Islet of Langerhans (tissue), 1 donor: ENCODE measurements around the gene MGLL.
"Not testable (repeated sequence)": the region's sequence is repeated elsewhere in the genome, so short reads cannot be mapped to it uniquely, and the experiment has no call there.

Source experiments
- FAIRE-seq: peaks from one replicate; lab custom pipeline; 2011; peaks lifted over from hg19 to GRCh38; lab: Jason Lieb, UNC

The MGLL gene

DNA sequence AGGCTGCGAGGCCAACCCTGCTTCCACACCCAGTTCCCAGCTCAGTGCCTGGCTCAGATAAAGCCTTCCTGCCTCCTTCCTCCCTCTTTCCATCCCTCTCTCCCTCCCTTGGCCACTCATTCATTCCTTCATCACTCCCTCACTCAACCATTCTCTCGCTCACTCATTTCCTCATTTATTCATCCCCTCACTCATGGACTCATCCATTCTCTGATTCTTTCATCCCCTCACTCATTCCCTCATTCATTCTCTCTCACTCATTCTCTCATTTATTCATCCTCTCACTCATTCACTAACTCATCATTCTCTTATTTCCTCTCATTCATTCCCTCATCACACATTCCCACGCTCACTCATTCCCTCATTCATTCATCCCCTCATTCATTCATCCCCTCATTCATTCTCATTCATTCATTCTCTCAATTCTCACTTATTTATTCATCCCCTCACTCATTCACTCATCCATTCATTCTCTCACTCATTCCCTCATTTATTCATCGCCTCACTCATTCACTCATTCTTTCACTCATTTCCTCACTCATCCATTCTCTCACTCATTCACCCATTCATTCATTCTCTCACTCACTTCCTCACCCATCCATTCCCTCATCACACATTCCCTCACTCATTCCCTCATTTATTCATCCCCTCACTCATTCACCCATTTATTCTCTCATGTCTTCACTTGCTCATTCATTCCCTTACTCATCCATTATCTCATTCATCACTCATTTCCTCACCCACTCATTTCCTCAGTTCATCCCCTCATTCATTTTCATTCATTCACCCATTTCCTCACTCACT lies 136.4 kb downstream of the MGLL start:
- no peak for FAIRE-seq

DNA sequence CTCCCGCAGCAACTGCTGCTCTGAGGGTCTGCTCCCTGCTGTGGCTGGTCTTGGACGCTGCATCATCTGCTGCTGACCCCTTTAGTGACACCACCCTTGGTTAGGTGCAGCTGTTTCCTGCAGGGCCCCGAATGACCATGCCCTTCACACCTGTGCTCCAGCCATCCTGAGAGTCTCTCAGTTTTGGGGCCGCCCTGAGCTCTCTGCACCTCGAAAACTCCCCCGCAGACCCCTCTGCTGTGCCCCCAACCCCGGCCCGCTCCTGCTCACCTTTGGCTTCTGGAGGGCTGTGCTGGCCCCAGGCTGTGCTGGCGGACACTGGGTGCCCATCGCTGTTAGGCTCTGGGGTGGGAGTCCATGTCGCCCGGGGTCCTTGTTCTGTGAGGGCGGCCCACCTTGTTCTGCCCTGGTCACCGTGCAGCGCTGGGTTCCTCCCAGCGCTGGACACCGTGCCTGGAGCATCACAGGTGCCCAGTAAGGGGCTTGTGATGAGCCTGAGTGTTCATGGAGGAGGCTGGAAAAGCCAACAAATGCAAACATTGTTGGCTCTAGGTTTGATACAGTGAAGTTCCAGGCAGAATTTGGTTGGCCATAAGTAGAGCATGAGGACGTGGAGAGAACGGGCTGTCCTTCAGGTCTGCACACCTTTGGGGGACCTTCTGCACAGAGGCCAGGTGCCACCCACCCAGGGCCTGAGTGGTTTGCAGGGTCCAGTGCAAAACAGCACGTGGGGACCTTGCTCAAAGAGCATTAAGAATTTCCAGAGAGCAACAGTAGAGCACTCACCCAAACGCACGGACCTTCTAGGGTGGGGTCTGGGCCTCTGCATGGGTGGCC lies 137.2 kb downstream of the MGLL start:
- no peak for FAIRE-seq

DNA sequence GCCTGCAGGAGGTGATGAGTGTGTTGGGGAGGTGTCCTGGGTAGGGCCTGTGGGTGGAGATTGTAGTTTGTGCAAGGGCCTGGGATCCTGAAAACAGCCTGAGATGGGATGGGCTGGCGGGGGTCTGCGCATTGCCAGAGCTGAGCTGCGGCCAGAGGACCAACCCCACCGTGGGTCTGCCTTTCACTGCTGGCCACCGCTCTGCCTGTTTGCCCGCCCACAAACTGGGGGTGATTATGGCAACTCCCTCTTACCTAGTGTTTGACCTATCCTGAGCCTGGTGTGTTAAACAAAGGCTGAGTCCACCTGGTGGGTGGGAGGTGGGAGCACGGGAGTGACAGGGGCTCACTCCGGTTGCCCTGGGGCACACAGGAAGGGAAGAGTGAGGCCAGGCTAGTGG lies 139.8 kb downstream of the MGLL start:
- no peak for FAIRE-seq

DNA sequence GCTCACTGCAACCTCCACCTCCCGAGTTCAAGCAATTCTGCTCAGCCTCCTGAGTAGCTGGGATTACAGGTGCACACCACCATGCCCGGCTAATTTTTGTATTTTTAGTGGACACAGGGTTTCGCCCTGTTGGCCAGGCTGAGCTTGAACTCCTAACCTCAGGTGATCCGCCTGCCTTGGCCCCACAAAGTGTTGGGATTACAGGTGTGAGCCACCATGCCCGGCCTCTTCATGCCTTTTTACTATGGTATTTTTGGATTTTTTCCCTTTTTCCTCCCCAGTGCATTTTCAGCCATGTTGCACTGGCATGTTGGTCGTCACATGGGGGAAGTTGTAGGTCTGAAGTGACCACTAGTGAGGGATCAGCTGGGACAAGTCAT lies 140.2 kb downstream of the MGLL start:
- not testable (repeated sequence) for FAIRE-seq

DNA sequence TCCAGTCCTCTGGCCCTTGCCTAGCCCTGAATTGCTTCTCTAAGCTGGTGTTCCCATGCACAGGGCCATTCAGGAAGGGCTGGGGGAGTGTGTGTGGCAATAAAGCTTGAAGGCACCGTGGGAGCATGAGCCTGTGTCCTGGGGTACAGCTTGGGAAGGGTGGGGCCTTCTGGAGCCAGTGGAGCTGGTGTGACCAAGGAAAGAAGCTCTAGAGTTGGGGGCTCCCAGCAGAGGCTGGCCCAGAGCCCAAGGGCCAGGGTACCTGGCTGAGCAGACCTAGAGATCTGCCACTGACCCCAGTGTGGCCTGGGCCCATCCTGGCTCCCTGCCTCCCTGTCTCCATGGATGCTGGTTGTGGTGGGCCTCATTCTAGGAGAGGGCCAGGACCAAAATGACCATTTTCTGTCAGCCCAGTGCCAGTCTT lies 141.5 kb downstream of the MGLL start:
- FAIRE-seq: no peak

DNA sequence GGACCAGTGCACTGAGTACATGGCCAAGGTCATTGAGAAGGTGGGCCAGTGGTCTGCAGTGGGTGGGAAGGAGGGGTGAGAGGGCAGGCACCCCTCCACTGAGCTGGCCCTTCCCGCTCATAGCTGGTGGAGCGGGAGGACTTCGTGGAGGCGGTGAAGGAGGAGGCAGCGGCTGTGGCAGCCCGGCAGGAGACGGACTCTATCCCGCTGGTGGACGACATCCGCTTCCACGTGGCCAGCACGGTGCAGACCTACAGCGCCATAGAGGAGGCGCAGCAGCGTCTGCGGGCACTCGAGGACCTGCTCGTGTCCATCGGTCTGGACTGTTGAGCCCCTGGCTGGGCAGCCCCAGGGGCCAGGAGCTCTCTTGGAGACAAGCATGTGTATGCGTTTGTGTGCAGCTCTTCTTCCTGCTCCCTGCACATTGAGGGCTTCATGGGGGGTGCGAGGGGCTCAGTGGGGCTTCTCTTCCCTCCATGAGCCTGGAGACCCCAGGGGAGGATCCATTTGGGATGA lies 142.1 kb downstream of the MGLL start:
- no peak for FAIRE-seq

DNA sequence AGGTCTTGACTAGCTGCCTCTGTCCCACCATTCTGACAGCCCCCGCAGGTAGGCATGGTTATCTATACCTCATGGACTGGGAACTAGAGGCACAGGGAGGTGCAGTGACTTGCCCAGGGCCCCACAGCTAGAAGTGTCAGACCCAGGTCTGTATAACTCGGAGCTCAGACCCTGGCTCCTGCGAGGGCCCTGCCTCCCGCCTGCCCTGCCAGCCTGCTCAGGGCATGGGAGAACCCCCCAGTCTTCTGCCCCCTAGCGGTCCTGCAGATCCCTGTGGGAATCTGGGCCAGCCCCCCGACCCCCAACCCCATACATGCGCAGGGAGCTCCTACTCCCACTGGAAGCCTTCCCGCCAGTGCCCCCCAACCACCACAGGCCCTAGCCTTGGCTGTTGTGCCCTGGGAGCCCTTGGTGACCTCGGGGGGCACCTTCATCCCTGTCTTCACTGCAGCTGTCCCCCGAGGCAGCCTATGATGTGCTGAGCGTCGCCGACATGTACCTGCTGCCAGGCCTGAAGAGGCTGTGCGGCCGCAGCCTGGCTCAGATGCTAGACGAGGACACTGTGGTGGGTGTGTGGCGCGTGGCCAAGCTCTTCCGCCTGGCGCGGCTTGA lies 142.7 kb downstream of the MGLL start:
- no peak for FAIRE-seq

DNA sequence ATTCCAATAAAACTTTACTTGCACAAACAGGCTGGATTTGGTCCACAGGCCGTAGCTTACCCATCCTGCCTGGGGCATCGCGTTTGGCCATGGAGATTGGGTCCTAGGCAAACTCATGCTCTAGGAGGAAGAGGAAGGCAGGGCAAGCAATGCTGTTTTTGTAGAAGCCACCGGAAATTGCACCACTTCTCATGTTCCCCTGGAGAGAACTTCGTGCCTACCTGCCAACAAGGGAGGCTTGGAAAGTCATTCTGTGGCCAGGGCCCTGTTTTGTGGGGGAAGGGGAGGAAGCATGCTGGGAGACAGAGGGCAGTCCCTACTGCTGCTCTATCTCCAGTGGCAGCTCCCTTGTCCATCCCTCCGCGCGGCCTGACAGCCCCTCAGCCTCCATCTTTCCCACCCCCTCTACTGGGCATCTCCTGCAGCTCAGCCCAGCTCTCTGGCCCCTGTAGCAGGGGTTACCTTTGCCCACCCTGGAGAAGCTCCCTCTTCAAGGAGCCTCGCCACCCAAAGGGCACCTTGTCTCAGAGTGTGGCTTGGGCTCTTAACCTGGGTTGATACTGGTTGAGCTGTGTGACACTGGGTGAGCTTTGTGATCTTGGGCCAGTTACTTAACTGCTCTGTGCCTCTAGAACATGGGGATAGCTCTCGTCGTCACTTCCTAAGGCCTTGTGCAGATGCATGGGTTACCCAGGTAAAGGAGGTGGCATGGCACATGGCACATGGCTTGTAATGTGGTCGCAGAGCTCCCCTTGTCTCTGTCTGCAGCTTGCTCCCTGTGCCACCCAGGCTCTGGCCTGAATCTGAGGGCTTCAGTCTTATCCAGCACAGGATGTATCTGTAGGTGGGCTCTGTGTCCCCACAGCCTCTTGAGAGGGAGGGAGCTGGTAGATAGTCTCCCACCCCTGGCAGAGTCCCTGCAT lies 143.4 kb downstream of the MGLL start:
- FAIRE-seq: no peak

DNA sequence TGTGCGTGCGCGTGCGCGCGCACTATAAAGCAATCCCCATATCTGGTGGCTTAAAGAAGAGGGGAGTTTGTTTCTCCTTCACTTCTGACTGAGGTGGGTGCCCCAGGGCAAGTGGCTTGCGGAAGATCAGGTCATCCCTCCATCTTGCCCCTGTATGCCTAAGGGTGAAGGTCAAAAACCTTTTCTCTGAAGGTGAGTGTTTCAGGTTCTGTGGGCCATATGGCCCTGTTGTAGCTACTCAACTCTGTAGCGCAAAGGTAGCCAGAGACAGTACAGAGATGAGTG lies 144.1 kb downstream of the MGLL start:
- no peak for FAIRE-seq

DNA sequence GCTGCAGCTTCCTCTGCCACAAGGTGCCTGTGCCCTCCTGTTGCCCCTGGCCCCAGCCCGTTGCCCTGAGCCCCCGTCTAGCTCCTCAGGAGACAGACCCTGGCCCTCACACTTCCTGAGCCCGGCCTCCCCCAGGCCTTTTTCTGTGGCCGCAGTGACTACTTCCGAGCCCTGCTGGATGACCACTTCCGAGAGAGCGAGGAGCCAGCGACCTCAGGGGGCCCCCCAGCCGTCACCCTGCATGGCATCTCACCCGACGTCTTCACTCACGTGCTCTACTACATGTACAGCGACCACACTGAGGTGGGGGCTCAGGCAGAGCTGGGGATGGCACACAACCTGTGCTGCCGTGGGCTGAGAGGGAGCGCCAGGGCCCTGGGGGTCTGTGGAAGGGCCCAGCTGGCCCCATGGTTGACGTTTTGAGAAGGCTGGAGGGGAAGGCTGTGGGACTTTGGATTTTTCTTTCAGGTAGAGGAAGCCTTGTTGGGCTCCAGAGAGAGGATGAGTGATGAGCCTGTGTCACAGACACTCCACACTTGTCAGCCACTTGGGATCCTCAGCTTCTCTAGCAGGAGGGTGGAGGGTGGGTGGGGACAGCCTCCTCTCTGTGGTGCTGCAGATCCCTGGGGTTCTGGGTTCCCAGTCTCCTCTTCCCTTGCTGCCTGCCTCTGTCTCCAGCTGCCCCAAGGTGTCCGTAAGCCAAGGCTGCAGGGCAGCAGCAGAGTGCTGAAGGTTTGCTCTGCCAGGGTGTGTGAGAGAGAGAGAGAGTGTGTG lies 144.6 kb downstream of the MGLL start:
- FAIRE-seq: no peak

DNA sequence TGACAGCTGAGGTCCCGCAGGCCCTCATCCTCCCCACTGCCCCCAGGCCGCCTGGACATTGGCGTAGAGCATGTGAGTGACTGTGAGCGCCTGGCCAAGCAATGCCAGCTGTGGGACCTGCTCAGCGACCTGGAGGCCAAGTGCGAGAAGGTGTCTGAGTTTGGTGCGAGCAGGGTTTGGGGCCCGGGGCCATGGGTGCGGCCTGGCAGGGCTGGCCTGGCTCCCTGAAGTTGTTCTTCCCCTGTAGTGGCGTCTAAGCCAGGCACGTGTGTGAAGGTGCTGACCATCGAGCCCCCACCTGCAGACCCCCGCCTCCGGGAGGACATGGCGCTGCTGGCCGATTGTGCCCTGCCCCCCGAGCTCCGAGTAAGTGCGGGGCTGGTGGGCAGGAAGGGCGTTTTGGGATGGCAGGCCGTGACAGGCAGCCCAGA lies 145.4 kb downstream of the MGLL start:
- no peak for FAIRE-seq

DNA sequence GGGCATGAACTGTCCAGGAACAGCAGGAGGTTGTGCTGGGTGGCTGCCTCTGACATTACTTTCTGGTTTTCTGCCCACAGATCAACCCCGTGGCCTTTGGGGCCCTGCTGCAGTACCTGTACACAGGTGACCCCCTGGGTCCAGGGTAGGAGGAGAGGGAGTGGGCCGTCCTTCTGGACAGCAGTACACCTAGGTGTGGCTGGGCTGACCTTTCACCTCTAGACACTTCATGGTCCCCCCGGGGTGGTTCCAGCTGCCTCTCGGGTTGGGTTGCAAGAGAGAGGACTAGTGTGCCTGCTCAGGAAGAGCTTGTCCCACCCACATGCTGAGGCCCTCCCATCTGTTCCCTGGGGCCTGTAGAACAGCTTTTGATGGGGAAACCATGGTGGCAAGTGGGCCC lies 145.9 kb downstream of the MGLL start:
- FAIRE-seq: no peak

DNA sequence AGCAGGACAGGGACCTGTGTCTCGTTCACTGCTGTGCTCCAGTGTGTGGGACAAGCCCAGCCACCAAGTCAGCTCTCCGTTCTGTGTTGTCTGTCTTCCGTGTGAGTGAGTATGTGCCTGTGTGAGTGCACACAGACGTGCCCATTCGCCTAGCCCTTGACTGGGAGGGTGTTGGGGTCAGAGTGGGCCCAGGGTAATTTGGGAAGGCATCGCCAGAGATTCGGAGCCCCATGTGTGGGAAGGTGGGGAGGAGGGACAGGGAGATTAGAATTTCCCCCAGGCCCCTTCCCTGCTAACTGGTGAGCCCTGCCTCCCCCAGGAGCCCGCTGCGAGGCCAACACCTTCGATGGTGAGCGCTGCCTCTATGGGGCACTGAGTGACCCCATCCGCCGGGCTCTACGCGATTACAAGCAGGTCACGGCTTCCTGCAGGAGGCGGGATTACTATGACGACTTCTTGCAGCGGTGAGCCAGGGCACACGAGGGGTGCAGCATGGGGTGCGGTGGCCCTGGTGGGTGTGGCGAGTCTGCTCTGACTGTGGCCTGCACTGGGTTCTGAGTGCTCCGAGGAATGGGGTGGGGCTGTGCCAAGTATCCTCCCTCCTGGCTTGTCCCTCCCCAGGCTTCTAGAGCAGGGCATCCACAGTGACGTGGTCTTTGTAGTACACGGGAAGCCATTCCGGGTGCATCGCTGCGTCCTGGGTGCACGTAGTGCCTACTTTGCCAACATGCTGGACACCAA lies 146.5 kb downstream of the MGLL start:
- FAIRE-seq: no peak

DNA sequence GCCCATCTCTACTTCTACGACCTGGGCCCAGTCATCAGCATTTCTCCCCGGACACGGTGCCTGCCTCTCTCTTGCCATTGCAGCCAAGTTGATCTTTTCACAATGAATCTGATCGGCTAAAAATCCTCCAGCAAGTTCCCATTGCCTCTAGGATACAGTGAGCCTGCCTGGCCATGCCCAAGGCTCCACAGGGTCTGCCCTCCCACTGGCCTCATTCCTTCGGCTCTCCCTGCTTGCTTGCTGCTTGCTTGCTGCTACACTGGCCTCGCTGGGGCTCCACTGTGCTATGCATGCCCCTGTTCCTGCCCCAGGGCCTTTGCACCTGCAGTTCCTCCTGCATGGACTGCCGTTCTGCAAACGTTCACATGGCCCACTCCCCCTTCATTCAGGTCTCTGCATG lies 147.5 kb downstream of the MGLL start:
- FAIRE-seq: no peak

DNA sequence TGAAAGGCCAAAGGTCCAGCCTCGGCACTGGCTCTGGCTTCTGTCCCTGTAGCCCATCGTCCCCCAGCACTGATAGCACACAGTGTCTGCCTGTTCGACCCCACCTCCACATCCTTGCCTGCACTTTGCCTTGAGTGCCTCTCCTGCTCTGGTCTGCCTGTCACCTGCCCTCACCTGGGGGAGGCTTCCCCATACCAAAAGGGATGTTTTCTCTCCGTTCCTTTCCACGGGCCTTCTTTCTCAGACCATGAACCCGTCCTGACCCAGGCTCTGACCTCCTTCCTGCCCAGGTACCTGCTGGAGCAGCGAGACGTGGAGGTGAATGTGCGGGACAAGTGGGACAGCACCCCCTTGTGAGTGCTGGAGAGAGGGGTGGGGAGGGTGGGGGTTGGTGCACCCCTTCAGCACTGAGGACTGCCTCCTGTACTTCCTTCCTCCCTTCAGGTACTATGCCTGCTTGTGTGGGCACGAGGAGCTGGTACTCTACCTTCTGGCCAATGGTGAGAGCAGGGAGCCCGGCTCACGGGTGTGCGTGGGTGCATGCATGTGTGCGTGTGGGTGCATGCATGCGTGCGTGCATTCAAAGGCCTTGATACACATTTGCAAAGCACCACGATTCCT lies 148.1 kb downstream of the MGLL start:
- no peak for FAIRE-seq

DNA sequence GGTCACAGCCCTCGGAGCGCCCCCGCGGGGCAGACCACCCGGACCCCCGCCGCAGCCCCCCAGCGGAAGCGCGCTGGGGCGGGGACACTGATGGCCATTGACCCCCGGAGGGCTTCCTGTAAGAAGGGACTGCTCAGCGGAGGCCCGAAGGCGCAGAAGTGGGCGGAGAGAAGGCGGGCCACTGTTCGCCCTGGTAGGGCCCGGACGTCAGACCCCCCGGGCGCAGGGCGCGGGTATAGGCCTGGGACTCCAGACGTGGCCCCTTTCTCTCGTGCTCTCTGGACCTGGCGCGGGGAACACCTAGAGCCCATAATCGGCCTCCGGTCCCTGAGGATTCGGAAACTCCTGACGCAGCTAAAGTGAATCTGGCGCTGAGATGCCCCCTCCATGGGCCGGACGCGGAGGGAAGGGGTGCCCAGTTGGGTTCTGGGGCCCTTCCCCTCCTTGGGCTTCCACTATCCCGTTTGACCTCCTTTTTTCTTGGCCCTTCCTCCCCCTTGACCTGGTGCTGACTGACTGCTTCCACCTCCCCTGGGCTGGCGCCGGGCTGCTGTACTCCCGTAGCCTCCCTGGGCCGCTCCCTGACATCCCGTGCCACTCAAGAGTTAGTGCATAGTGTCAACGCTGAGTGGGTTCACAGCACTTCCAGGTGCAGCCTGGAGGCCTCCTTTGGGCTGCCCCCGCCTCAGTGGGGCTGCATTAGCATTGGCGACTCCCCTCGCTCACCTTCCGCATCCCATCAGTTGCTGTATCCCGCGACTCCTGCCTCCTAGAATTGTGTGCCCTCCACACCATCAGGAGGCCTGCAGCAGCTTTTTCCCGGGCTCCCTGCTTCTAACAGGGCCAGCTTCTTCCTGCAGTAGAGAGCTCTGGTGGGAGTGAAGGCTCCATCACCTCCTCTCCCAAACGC lies 148.9 kb downstream of the MGLL start:
- no peak for FAIRE-seq

DNA sequence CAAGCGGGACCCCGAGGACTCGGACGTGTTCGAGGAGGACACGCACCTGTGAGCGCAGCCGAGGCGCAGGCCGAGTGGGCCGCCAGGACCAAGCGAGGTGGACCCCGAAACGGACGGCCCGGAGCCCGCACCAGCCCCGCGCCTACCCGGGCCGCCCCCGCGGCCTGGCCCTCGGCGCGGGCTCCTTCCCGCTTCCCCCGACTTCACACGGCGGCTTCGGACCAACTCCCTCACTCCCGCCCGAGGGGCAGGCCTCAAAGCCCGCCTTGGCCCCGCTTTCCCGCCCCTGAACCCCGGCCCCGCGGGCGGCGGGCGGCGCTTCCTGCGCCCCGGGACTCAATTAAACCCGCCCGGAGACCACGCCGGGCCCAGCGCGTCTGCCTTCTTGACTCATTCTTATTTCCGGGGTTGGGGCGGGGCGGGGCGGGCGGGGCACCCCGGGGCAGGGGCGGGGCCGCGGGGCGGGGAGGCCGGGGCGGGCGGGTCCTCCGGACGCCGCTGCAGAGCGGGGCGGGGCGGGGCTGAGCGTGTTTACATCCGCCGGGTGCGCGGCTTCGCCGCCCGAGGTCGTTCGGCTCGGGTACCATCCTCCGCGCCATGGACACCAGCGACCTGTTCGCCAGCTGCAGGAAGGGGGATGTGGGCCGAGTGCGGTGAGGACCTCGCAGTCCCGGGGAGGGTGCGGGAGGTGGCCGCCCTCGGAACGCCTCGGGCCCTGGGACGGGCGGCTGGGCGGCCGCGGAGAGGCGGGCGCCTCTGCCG lies 149.7 kb downstream of the MGLL start, which contains the start of gene ABTB1:
Gene ABTB1, plus strand, starts transcription at position 524 of the 762 bp plus-strand sequence. Its CDS starts 74 bp downstream, at position 598.
- no peak for FAIRE-seq
